Activated CD8-positive, alpha-beta memory T cell treated with anti-CD3 and anti-CD28 coated beads for 1 hour (primary cell): ENCODE results near the gene PEX6.
"Not testable (repeated sequence)": the region's sequence is repeated elsewhere in the genome, so short reads cannot be mapped to it uniquely, and the experiment has no call there.

Source experiments
- DNase-seq, 2 donors: peaks; one replicate each; pipeline ENCODE4 v3.0.0-alpha.2; 2020; ENCODE audit warnings: low read depth in 1 of 2; ENCODE audit errors: extremely low read depth in 1 of 2

Gene PEX6

DNA sequence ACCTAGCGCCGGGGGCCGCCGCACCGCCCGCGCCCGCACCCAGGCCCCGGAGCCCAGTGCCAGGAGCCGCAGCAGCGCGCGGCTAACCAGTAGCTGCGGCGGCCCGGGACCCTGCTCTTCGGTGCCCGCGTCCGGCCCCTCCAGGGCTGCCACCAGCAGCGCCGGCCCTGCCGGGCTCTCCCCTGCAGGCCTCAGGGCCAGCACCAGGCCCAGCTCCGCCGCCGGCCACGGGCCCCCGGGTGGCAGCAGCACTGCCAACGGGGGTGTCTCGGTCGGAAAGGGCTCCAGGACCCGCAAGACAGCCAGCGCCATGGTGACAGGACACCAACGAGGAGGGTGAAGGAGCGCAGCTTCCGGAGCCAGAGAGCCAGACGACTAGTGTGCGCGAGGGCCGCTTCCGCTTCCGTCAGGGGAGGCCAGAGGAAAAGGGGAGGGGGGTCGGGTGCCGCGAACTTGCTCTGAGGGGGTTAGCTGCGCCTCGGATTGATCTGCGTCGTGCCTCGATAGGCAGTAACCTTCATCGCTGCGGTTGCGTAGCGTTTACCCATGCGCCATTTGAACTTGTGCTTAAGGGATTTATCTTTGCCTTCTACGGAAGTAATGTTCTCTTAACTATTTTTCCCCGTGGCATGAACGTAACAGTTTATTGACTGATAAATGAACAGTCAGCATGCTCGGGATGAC is at the start of gene PEX6:
TSS of gene PEX6 (minus strand) at position 343 of the 684 bp plus-strand sequence. CDS start at position 312, 31 bp downstream.
- peak; percentile 83 to 89 for DNase-seq

DNA sequence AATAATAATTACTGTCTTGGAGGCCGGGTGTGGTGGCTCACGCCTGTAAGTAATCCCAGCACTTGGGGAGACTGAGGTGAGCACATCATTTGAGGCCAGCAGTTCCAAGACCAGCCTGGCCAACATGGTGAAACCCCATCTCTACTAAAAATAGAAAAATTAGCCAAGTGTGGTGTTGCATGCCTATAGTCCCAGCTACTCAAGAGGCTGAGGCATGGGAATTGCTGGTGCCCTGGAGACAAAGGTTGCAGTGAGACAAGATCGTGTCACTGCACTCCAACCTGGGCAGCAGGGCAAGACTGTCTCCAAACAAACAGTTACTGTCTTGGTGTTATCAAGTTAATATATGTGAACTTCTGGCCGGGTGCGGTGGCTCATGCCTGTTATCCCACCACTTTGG is 47.4 kb upstream of the PEX6 start:
- DNase-seq, result no peak

DNA sequence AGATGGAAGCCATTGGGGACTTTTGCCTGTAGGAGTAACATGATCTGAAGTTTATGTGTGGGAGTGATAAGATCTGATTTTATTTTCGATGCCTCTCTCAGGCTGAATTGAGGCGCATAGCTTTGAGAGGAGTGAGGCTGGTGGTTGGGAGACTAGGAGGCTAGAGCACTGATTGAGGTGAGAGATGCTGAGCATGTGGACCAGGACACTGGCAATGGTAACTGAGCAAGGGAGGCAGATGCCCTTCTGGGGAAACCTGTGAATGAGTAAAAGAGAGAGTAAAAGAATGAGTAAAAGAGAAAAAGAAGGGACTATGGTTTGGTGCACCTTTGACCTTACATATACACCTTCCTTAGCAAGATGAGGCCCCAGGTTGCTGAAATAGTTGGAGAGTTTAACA is 45.5 kb upstream of the PEX6 start:
- DNase-seq, result no peak

DNA sequence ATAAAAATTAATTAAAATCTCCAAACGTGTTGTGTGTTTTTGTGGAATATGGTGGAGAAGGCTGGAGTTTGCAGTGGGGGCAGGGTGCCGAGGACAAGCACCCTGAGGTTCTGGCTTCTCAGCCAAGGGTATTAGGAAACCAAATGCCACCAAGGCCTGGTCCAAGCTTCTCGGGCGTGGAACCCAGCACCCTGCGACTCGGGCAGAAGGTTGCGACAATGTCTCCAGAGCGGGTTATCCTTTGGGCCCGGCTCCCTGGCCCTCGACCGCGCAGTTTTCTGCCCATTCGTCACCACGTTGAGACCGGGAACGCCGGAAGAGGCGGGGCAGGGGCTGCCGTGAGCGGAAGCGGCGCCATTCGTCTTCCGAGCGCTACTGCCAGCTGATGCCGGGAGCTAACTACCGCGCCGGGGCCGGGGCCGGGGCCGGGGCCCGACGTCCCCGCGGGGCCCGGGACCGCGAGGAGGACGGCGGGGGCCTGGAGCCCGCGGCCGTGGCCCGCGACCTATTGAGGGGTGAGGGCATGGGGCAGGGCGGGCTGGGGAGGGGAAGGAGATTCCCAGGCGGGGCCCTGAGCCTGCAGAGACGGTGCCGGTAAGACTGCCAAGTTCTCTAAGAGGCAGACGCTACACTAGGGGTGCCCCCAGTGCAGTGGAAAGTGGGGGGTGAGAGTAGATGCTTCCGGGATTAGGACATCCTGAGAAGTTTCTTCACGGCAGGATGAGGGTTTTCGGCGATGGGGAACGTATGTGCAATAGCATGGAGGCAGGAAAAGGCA is 42.5 kb upstream of the PEX6 start, which contains the start of gene RRP36:
TSS of gene RRP36 (plus strand) at position 354 of the 778 bp plus-strand sequence. CDS start at position 386, 32 bp downstream.
- DNase-seq, result peak; percentile 24 to 57

DNA sequence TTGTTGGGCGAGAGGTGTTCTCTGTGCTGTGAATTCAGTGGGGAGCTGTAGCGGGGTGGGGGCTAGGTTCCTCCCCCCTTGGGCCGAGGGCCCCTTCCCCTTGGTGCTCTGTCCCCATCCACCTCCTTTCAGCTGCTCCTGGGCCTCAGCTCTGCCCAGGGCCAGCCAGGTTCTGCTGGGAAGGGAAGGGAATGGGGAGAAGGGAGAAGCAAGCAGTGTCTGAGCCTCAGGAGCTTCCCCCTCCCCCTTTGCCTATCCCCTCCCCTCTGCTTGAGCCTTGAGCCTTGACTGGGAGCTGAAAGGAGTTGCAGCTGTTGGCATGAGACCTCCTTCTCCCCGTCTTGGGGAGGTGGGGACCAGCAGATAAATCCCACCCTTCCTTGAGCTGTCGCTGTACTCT is 41.9 kb upstream of the PEX6 start:
- no peak for DNase-seq

DNA sequence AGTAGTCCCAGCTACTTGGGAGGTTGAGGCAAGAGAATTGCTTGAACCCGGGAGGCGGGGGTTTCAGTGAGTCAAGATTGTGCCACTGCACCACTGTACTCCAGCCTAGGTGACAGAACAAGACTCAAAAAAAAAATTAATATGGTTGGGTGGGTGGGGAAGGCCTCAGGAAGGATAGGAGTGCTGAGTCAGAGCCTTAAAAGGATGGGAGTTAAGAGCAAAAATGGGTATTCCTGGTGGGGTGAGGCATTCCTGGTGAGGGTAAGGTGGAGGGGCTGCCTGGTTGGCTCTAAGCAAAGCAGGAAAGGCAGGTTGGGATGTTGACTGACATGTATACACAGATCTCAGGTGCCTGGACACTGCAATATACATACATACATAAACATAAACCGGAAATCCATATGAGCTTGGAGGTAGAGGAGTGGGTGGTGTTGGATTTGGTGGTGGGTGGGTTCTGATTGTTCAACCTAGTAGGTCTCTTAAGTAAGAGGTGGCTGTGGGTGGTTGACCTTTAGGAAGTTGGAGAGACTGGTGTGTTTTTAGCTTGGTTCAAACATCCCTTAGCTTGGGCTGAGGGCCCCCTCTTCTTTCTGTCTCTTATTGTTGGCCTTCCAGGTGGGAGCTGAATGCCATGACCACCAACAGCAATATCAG is 41.2 kb upstream of the PEX6 start:
- no peak for DNase-seq

- no peak for DNase-seq
These were observed 40.2 kb upstream of the PEX6 start for GRCh38 chr6:43019152-43019551.

- DNase-seq, result no peak
These were observed 38.0 kb upstream of the PEX6 start for GRCh38 chr6:43016943-43017334.

- DNase-seq, result no peak
These were observed 37.4 kb upstream of the PEX6 start for GRCh38 chr6:43016176-43016942.

- DNase-seq, result no peak
These were observed 35.5 kb upstream of the PEX6 start for GRCh38 chr6:43014434-43014909.

- DNase-seq, result peak; percentile 93 to 98
These were observed 35.0 kb upstream of the PEX6 start, which contains the start of the genes KLHDC3 and MEA1 for GRCh38 chr6:43013843-43014433. Gene KLHDC3, plus strand, starts transcription at chr6:43014249. Its CDS starts 2,944 bp downstream, at chr6:43017193. Gene MEA1, minus strand, starts transcription at chr6:43013946. Its CDS starts 133 bp downstream, at chr6:43013813.

GRCh38 chr6:43013097-43013842 is 34.3 kb upstream of the PEX6 start:
- peak in 1 of 2 donors; percentile 29 for DNase-seq

DNA sequence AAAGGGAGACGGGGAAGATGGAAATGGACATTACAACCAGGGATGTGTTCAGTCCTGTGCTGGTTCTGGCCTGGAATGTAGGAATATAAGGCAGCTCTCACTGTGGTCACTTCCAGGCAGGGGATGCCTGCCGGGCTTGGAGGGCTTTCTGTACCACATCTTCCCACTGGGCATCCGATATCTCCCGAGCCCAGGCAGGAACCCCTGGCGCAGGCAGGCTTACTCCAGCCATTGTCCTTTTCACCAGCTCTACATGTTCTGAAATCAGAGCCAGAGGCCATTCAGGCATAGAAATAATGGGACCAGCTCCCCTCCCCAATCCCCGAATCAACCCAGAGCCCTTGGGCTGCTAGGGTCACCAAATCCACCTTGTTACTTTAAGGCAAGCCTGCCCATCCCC is 33.4 kb upstream of the PEX6 start:
- no peak for DNase-seq

DNA sequence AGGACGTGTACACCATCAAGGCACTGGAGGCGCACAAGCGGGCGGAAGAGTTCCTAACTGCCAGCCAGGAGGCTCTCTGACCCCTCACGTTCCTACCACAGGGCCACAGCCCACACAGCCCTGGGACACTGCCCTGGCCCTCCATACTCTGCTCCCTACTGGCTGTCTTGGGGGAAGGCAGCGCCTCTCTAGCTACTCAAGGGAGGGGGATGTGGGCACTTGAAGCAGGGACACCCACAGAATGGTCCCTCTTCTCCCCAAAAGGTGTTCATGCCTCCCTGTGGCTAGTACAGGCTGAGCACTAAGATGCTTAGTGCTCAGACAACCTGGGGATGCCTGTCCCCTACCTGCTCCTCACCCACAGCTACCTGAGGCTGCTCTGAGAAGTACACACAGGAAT is 32.2 kb upstream of the PEX6 start:
- DNase-seq, result no peak

DNA sequence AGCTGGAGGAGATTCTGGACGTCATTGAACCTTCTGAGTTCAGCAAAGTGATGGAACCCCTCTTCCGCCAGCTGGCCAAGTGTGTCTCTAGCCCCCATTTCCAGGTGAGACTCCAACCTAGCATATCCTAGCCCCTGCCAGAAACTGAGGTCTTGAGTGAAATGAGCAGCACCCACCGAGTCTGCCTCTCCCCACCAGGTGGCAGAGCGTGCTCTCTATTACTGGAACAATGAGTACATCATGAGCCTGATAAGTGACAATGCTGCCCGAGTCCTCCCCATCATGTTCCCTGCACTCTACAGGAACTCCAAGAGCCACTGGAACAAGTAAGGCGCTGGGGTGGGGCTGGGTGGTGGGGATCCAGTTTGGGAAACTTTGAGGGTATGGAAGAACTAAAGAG is 30.1 kb upstream of the PEX6 start:
- no peak for DNase-seq

- DNase-seq, result no peak
These were observed 28.1 kb upstream of the PEX6 start for GRCh38 chr6:43007126-43007525.

DNA sequence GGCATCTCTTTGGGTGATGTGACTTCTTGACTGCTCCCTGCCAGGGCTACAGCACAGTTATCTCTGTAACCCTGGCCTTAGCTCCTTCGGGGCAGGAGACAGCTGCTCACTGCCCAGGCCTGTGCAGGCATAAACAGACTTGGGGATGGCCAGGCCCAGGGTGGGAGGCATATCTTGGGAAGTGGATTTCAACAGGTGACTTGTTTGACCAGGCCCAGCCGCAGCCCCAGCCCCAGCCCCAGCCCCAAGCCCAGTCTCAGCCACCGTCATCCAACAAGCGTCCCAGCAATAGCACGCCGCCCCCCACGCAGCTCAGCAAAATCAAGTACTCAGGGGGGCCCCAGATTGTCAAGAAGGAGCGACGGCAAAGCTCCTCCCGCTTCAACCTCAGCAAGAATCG is 27.3 kb upstream of the PEX6 start:
- no peak for DNase-seq

GRCh38 chr6:43005844-43006243 is 26.9 kb upstream of the PEX6 start:
- DNase-seq, result no peak

DNA sequence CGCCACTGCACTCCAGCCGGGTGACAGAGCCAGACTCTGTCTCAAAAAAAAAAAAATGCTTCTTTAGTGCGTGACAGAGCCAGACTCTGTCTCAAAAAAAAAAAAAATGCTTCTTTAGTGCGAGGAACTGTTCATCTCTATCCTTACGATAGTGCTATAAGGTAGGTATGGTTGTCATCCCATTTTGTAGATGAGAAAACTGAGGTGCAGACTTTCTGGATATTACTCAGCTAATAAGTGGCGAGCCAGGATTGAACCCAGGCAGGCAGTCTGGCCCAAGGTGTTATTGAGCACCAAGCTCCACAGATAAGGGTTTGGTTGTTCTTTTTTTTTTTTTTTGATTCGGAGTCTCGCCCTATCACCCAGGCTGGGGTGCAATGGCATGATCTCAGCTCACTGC is 22.9 kb upstream of the PEX6 start:
- DNase-seq, result no peak

DNA sequence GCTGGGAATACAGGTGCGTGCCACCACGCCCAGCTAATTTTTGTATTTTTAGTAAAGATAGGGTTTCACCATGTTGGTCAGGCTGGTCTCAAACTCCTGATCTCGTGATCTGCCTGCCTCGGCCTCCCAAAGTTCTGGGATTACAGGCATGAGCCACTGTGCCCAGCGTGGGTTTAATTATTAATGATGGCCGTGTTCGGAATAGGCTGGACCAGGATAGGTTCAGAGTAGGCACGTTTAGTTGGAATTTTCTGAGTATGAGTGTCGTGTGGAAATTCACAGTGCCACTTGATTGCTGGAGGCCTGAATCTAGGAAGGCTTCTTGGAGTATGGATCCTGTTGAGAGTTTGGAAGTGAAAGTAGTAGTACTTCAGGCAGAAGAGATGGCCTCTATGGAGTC is 19.2 kb upstream of the PEX6 start:
- not testable (repeated sequence) for DNase-seq
